ENCODE data around the gene CIDEB.

The CIDEB gene

DNA sequence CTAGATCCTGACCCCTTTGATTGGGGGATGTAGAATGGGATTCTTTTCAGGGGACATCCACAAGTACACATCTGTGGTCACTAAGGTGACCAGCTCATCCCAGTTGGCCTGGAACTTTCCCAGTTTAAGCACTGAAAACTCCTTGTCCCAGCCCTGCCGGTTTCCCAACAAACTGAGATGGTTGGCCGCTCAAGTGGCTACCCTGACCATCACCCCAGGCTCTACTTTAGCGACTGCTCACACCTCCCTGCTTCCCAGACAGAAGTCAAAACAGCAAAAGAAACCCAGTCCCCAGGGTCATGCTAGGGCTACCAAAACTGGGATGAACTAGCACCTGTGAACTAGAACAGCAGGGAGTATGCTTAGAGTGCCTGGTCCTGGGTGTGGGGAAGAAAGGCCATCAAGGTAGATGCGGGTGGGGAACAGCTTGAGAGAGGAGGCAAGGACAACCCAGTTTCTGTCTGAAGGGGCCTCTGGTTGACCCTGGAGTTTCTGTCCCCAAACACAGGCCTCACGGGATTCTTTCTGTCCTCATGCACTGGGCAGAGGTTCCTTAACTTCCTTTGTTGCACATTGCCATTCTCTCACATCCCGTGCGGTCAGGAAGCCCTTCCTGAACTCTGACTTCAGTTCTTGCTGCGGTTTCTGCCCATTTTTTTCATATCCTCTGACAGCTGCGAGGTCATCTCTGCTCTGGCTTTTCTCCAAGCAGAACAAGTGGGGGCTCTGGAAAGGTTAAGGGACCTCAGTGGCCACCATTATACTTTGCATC, 5.1 kb upstream of the CIDEB start:
- no peak for DNase-seq

DNA sequence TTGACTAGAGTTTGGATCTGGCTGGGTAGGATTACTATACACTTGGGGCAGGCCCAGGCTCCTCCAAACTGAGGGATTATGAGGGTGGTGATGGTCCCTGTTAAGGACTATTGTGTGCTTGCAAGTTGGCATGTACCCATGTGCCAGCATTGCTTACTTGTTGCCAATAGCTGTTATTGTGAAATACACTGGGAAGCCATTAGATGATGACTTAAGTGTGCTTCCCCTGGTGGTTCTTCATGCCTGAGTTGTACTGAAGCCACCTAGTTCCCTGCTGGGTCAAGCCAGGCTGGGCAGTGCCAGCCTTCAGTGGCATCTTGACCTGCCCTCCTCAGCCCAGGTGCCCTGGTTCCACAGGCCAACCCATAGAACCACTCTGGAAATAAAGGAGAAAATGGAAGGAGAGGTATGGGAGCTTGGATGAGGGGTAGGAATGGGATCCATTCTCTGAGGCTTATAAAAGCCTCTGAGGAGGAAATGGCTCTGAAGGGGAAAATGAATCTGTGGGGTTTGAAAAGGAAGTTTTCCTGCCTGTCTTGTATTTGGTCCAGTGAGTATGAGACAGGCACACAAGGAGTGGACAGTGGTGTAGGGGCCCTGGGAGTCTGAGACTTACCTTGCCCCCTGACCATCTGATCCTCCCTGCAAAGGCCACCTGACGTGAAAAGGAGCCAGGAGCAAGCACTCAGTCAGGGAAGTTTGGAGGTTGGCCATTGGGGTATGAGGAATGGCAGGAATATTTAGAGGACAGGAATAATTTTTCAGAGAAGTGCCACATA, 4.2 kb upstream of the CIDEB start:
- no peak for DNase-seq

GRCh38 chr14:24310646-24311604, 3.1 kb upstream of the CIDEB start, which contains the start of gene LTB4R:
Gene LTB4R, plus strand, starts transcription at chr14:24311502. Its CDS starts 4,150 bp downstream, at chr14:24315652.
- DNase-seq: no peak

GRCh38 chr14:24310265-24310645, 2.5 kb upstream of the CIDEB start:
- no peak for DNase-seq

GRCh38 chr14:24309538-24310264, 1.9 kb upstream of the CIDEB start, which contains the start of gene LTB4R2:
Gene LTB4R2, plus strand, starts transcription at chr14:24310140. Its CDS starts 525 bp downstream, at chr14:24310665.
- no peak for DNase-seq

- no peak for DNase-seq
These were observed 756 bp upstream of the CIDEB start for GRCh38 chr14:24308342-24309124.

DNA sequence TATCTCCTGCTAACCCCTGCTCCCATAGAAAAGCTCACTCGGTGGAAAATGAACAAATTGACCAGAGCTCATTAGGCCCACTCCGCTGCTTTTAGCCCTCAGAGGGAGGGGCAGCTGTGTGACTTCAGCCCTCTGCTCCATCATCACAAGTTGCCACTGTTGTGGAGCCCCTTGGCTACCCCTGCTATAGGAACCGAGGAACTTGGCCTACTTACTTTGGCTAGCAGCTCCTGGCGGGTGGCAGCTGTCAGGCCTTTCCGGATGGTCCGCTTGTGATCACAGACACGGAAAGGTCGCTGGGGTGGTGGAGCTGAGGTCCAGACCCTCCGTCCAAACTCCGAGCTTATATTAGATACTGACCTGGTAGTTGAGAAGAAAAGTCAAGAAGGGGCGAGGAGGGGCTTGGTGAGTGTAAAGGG, 612 bp downstream of the CIDEB start:
- DNase-seq: no peak

GRCh38 chr14:24304019-24304387, 3.8 kb downstream of the CIDEB start:
- DNase-seq: no peak

GRCh38 chr14:24300326-24300980, 7.3 kb downstream of the CIDEB start:
- no peak for DNase-seq

- peak; percentile 81 for DNase-seq
These were observed 8.3 kb downstream of the CIDEB start, which contains the start of the genes DHRS1 and NOP9 for GRCh38 chr14:24299255-24300191. Gene DHRS1, minus strand, starts transcription at chr14:24299780. Its CDS starts 674 bp downstream, at chr14:24299106. Gene NOP9, plus strand, starts transcription at chr14:24299850. Its CDS starts 105 bp downstream, at chr14:24299955.

GRCh38 chr14:24298892-24299254, 8.9 kb downstream of the CIDEB start:
- no peak for DNase-seq

DNA sequence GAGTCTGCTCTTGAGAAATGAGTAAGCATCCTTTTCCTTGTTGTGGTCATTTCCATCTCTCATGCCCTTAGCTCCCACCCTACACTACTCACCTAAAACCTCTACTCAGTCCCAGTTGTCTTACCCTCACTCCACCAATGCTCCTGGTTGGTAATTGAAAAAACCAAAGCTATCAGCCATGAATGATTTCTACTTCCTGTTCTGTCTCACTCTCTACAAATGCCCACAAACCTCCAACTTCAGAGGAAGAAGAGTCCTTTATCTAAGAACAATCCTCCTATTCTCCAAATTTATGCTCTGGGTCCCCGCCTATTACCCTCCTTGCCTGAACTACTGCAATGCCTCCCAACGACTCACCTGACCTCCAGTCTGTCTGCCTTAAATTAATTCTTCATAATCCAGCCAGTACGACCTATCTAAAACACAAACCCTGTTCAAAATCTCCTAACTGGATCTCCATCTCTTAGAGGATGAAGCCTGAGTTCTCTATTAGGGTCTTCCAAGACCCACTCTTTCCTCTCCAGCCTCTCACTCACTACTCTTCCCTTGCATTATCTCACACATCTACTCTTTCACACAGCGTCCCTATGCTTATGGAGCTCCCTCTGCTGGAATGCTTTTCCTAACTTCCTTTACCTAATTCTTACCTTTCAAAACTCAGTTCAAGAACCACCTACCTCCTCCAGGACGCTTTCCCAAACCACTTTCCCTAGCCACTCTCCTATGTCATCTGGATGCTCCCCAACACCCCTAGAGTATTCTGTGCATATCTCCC, 10.4 kb downstream of the CIDEB start:
- no peak for DNase-seq

GRCh38 chr14:24296341-24297157, 11.2 kb downstream of the CIDEB start:
- DNase-seq: peak; percentile 60

DNA sequence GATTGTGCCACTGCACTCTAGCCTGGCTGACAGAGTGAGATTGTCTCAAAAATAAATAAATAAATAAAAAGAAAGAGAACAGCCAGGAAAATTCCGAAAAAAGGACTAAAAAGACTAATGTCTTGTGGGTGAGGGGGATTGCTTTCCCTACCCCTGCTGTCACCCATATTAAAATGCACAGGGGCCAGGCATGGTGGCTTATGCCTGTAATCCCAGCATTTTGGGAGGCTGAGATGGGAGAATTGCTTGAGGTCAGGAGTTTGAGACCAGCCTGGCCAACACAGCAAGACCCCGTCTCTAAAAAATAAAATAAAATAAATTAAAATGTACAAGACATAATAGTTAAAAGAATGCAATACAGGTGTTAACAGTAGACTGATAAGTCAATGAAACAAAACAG, 14.3 kb downstream of the CIDEB start:
- DNase-seq: no peak

DNA sequence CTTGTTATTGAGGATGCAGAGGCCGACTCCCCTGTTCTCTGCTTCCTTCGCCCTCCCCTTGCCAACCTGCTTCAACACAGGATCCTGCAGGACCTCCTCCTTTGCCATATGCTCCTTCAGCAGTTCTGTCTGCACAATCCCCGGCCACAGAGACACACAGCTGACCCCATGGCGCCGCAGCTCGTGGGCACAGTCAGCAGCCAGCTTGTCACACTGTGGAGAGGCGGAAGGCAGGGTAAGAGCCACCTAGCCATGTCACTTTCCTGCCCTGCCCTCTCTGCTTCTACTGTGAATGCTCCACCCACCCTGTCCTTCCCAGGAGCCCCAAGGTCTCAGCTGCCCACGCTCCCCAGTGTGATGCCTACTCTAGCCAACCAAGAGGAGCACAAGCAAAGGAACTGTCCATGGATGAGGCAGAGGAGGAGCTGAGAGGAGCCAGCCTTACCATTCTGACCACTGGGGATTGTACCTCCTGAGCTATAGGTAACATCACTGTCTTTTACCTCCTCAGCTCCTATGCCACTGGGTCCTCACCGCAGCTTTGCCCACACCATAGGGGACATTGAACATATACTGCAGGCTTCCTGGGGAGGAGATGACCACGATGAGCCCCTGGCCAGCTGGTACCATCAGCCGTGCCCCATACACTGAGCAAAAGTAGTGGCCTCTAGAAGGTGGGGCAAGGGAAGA, 15.5 kb downstream of the CIDEB start:
- no peak for DNase-seq

GRCh38 chr14:24291446-24292117, 16.2 kb downstream of the CIDEB start:
- DNase-seq: no peak

GRCh38 chr14:24290746-24291145, 17.0 kb downstream of the CIDEB start:
- no peak for DNase-seq

Data from NK-92 treated with Interleukin-12 subunit alpha and Interleukin-12 subunit beta, amount 100 ng/mL, for 24 hours (cell line).